GM13977 (cell line): ENCODE data around the gene PODXL2.

Experiments used
- DNase-seq: peaks from one replicate; pipeline ENCODE4 v3.0.0; 2012; ENCODE audit warnings: low spot score
- in situ Hi-C: fragments of 300-500 bp; cut with MboI; formaldehyde crosslinking; loops from one replicate; pipeline ENCODE4 v1.12.0; 2022; ENCODE audit warnings: low sequenced_read_pairs, low pct_unique_long_range_greater_than_20kb, mixed read lengths, inconsistent platforms; ENCODE audit not compliant: unreplicated experiment
- TF ChIP-seq, protein P1 (sequence below): IDR thresholded peaks from 2 replicates; pipeline ENCODE4 v1.5.1; 2012; ENCODE audit warnings: mild to moderate bottlenecking, control low read depth; ENCODE audit not compliant: insufficient read depth; ENCODE audit errors: extremely low read depth, missing control alignments

PODXL2 gene, protein sequence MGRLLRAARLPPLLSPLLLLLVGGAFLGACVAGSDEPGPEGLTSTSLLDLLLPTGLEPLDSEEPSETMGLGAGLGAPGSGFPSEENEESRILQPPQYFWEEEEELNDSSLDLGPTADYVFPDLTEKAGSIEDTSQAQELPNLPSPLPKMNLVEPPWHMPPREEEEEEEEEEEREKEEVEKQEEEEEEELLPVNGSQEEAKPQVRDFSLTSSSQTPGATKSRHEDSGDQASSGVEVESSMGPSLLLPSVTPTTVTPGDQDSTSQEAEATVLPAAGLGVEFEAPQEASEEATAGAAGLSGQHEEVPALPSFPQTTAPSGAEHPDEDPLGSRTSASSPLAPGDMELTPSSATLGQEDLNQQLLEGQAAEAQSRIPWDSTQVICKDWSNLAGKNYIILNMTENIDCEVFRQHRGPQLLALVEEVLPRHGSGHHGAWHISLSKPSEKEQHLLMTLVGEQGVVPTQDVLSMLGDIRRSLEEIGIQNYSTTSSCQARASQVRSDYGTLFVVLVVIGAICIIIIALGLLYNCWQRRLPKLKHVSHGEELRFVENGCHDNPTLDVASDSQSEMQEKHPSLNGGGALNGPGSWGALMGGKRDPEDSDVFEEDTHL

DNA sequence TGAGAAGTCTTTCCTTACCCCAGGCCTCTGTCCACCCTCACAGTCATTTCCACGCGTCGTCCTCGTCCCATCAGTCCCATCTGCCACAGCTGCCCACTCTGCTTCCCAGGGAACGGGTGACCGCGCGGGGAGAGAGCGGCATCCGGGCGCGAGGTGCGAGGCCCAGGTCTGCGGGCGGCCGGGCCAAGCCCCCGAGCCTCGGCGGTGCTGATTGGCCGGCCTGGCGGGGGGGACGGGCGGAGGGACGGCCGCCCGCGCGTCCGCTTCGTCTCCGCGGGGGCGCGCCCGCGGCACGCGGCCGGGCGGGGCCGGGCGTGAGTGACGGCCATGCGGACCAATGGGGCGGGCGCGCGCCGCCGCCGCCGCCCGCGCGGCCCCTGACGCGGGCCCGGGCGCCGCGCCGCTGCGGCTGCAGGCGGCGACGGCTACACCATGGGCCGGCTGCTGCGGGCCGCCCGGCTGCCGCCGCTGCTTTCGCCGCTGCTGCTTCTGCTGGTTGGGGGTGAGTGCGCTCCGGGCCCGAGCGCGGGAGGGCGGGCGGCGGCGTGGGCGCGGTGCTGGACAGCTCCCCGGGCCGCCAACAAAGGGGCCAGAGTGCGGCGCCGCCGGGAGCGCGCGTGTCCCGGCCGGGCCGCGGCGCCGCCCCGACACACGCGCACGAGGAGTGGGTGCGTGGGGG lies at the start of gene PODXL2:
TSS of gene PODXL2 (plus strand) at position 398 of the 679 bp plus-strand sequence. CDS start at position 433, 35 bp downstream.
- TF ChIP-seq, protein P1, sequence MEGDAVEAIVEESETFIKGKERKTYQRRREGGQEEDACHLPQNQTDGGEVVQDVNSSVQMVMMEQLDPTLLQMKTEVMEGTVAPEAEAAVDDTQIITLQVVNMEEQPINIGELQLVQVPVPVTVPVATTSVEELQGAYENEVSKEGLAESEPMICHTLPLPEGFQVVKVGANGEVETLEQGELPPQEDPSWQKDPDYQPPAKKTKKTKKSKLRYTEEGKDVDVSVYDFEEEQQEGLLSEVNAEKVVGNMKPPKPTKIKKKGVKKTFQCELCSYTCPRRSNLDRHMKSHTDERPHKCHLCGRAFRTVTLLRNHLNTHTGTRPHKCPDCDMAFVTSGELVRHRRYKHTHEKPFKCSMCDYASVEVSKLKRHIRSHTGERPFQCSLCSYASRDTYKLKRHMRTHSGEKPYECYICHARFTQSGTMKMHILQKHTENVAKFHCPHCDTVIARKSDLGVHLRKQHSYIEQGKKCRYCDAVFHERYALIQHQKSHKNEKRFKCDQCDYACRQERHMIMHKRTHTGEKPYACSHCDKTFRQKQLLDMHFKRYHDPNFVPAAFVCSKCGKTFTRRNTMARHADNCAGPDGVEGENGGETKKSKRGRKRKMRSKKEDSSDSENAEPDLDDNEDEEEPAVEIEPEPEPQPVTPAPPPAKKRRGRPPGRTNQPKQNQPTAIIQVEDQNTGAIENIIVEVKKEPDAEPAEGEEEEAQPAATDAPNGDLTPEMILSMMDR, result no peak
- in situ Hi-C loops, result no loop called here
- peak; percentile 87 for DNase-seq

DNA sequence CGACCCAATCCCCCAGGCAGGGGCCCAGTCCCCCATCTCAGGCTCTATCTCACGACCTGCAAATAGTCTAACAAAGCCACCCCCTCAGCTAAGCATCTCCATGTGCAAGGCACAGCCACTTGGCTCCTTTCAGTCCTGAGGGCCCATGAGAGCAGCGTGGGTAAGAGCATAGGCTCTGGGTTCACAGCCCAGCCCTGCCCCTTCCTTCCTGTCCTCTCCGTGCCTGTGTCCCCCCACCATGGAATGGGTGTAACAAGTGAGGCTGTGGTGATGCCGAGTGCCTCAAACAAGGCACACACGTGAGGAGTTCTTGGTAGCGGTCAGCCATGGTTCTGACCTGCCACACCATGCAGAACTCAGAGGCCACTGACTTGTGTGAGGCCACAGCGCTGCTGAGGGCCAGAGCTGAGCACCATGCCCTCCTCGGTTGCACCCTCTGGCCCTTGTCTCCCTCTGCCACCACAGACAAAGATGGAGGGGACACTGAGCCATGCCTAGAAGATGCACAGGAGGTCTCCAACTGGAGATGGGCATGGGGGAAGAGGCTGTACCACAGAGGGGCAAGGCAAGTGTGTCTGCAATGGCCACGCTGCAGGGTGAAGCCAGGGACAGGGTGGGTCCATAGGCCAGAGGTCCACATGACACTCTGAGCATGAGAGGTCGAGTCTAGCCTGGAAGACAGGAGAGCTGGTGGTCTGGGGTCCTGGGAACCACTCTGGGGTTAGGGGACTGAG lies 48.5 kb upstream of the PODXL2 start:
- in situ Hi-C loops, result no loop called here
- TF ChIP-seq, protein P1, result no peak
- no peak for DNase-seq

DNA sequence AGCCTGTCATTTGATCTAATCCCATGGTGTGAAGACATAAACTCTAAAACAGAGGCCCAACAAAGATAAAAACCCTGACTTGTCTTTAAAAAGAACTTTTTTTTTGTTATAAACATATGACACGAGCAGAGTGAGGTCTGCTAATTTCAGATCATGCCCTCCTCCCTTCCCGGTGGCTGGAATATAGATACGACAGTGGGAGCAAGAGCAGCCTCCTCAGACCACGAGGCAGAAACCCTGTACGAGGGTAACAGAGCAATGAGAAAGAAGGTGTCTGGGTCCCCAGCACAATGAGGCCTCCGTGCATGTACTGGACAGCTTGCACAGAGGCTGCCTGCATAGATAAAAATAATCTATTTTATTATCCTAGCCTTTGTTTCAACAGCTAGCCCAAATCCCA lies 44.3 kb upstream of the PODXL2 start:
- in situ Hi-C loops, result no loop called here
- no peak for DNase-seq
- TF ChIP-seq, protein P1, result no peak

- in situ Hi-C loops, result no loop called here
- no peak for DNase-seq
- TF ChIP-seq, protein P1, result no peak
Observed at GRCh38 chr3:127585163-127585812, 43.7 kb upstream of the PODXL2 start.

- no peak for DNase-seq
- TF ChIP-seq, protein P1, result no peak
- in situ Hi-C loops, result no loop called here
Observed at GRCh38 chr3:127585813-127586413, 43.1 kb upstream of the PODXL2 start.
